Fibroblast of peridontal ligament (primary cell): ENCODE results near the gene TMEM123.
"Not testable (repeated sequence)": the region's sequence is repeated elsewhere in the genome, so short reads cannot be mapped to it uniquely, and the experiment has no call there.

Experiments
- DNase-seq: peaks from one replicate; pipeline ENCODE4 v3.0.0-alpha.2; 2010; ENCODE audit errors: extremely low read depth

TMEM123 gene

GRCh38 chr11:102449651-102450570 lies 2.7 kb downstream of the TMEM123 start:
- DNase-seq = no peak

- no peak for DNase-seq
Observed at GRCh38 chr11:102448869-102449224, 3.7 kb downstream of the TMEM123 start.

GRCh38 chr11:102447941-102448868 lies 4.4 kb downstream of the TMEM123 start:
- DNase-seq = no peak

DNA sequence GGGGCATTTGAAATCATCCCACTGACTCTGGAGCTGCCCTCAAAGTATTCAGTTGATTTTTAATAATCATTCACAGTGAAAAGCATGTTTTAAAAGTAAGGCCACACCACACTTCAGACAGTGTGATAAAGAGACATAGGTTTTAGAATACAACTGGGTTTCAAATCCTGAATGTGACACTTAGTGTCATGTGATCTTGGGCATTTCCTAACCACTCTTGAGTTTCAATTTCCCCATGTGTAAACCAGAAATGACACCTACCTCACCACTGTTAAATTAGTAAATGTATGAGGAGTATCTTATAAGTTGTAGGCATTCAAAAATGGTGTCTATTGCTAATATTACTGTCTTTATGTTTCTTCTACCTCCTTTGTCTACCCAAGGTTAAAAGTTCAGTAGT lies 5.4 kb downstream of the TMEM123 start:
- DNase-seq = no peak

GRCh38 chr11:102446606-102447005 lies 6.0 kb downstream of the TMEM123 start:
- DNase-seq = peak; percentile 64

- DNase-seq = not testable (repeated sequence)
Observed at GRCh38 chr11:102444693-102445092, 7.9 kb downstream of the TMEM123 start.

GRCh38 chr11:102444142-102444541 lies 8.4 kb downstream of the TMEM123 start:
- not testable (repeated sequence) for DNase-seq

GRCh38 chr11:102439063-102439363 lies 13.6 kb downstream of the TMEM123 start:
- DNase-seq = not testable (repeated sequence)

DNA sequence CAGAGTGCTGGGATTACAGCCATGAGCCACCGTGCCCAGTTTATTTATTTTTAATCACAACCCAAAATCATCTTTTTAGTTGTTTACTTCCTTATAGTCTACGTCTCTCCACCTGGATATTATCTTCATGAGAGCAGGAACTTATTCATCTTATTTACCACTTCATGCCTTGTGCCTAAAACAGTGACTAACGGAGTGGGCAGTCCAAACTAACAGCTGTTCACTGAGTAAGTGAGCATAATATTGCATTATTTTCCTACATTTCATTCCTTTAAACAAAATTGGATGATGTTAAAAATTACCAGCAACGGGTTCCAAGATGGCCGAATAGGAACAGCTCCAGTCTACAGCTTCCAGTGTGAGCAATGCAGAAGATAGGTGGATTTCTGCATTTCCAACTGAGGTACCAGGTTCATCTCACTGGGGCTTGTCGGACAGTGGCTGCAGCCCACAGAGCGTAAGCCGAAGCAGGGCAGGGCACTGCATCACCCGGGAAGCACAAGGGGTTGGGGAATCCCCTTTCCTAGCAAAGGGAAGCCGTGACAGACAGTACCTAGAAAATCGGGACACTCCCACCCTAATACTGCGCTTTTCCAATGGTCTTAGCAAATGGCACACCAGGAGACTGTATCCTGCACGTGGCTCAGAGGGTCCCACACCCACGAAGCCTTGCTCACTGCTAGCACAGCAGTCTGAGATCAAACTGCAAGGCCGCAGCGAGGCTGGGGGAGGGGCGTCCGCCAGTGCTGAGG lies 14.1 kb downstream of the TMEM123 start:
- no peak for DNase-seq

- DNase-seq = no peak
Observed at GRCh38 chr11:102437727-102438126, 14.8 kb downstream of the TMEM123 start.

DNA sequence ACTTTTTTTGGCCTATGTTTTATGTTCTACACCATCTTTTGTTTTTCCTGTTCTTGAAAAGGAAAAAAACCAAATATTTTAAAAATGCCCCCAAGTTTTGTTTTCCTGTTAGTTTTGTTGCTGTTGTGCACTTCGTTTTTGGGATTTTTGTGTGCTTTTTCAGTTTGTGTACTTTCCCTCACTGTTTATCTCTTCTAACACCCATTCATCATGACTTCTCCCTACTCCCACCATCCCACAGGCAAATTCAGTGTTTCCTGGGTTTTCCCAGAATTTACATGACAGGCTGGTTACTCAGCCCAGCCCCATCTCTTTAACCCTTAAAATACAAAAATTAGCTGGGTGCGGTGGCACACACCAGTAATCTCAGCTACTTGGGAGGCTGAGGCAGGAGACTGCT lies 15.6 kb downstream of the TMEM123 start:
- DNase-seq = no peak

GRCh38 chr11:102436561-102436960 lies 16.0 kb downstream of the TMEM123 start:
- peak; percentile 96 for DNase-seq

- DNase-seq = no peak
Observed at GRCh38 chr11:102435688-102436087, 16.9 kb downstream of the TMEM123 start.

DNA sequence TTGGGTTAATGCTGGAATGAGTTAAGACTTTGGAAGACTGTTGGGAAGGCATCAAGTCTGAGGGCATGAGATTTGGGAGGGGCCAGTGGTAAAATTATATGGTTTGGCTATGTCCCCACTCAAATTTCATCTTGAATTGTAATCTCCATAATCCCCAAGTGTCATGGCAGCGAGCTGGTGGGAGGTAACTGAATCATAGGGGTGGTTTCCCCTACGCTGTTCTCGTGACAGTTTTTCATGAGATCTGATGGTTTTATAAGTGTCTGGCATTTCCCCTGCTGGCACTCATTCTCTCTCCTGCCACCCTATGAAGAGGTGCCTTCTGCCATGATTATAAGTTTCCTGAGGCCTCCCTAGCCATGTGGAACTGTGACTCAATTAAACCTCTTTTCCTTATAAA lies 19.0 kb downstream of the TMEM123 start:
- DNase-seq = not testable (repeated sequence)

- DNase-seq = not testable (repeated sequence)
Observed at GRCh38 chr11:102432560-102432959, 20.0 kb downstream of the TMEM123 start.

DNA sequence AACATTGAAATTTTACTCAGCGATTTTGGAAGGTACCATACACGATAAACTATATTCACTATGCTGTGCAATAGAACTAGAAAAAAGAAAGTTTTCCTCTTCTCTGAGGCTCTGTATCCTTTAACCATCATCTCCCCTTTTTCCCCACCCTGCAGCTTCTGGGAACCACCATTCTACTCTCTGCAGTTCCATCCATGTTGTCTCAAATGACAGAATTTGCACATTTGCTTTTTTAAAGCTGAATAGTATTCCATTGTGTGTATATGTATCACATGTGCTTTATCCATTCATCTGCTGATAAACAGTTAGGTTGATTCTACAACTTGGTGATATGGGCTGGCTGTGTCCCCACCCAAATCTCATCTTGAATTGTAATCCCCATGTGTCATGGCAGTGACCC lies 21.2 kb downstream of the TMEM123 start:
- no peak for DNase-seq

GRCh38 chr11:102430158-102430836 lies 22.3 kb downstream of the TMEM123 start:
- peak; percentile 60 for DNase-seq

DNA sequence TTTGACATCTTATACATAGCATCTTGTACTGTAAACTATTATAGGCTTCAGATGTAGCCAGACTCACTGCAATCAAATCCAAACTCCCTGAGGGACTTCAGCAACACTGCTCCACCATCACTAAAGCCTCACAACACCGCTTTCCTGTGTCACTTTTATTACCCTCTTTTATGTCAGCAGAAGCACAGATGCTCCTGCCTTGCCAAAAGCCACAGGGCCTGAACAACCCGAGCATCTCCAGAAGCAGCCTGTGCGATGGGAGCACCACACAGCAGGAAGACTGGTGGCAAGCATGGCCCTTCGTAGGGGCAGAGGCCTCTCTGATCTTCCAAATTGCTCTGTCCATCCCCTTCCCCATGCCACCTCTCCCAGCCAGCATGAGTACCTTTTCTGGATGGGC lies 22.9 kb downstream of the TMEM123 start:
- DNase-seq = no peak

DNA sequence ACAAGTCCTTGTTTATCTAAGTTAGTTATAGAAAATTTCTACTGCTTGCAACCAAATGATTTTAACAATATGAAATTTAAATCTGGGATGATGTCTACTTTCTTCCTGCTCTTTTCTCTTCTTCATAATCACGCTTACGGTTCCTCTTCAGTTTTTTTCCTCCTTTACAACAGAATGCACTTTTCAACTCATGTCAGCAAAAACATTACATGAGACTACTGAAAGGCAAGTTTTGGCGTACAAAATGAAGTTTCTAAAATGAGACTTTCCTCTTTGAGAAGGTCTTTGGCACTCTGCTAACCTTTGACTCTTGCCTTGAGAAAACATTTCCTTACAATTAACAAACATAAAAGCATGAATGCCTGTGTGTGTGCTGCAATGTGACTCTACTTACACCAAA lies 23.3 kb downstream of the TMEM123 start:
- DNase-seq = no peak

GRCh38 chr11:102428696-102429095 lies 23.9 kb downstream of the TMEM123 start:
- DNase-seq = no peak

- no peak for DNase-seq
Observed at GRCh38 chr11:102427068-102427467, 25.5 kb downstream of the TMEM123 start.
